ENCODE measurements around the gene CD2AP. TPM values are rescaled to one million over a fixed set of nuclear protein-coding genes. Genes with fewer than 3 reads are reported as not detected.

Gene CD2AP
- total RNA-seq, 1 experiment from 2014 or later = 43.8 TPM

GRCh38 chr6:47670851-47671250, 193.3 kb downstream of the CD2AP start:
- H3K4me3 ChIP-seq (replicated peaks in 1 of 2; ENCODE audit: low read depth in 1 of 2, low read length in 2 of 2) = no peak overlapping the region
- H3K4me2 ChIP-seq (ENCODE audit: low read length) = no peak overlapping the region
- no peak for DNase-seq (ENCODE audit: low read depth, low spot score)
- intact Hi-C loops (cut with micrococcal nuclease) = no loop called here
- no peaks in the 10 kb centered on the region for H4K20me1 ChIP-seq (ENCODE audit: insufficient read depth)
- H3K36me3 ChIP-seq (ENCODE audit: control insufficient read depth in 1 of 2, insufficient read depth in 2 of 2, low read length in 2 of 2) = no peaks in the 10 kb centered on the region
- no peak overlapping the region for H2AFZ ChIP-seq (ENCODE audit: low read depth, low read length, poor library complexity, severe bottlenecking)
- ChIA-PET RAD21 (ENCODE audit: low non-redundant PET in 1 of 2, low total read pairs in 2 of 2, uncharacterized antibody in 2 of 2, unreplicated experiment in 2 of 2) (no interaction called here), POLR2A (no interaction called here), CTCF (no interaction called here)
- TF ChIP-seq ZNF274 (IDR thresholded peaks at IDR 0.05; ENCODE audit: low read depth, low read length) = no peak
- TF ChIP-seq, protein P1, sequence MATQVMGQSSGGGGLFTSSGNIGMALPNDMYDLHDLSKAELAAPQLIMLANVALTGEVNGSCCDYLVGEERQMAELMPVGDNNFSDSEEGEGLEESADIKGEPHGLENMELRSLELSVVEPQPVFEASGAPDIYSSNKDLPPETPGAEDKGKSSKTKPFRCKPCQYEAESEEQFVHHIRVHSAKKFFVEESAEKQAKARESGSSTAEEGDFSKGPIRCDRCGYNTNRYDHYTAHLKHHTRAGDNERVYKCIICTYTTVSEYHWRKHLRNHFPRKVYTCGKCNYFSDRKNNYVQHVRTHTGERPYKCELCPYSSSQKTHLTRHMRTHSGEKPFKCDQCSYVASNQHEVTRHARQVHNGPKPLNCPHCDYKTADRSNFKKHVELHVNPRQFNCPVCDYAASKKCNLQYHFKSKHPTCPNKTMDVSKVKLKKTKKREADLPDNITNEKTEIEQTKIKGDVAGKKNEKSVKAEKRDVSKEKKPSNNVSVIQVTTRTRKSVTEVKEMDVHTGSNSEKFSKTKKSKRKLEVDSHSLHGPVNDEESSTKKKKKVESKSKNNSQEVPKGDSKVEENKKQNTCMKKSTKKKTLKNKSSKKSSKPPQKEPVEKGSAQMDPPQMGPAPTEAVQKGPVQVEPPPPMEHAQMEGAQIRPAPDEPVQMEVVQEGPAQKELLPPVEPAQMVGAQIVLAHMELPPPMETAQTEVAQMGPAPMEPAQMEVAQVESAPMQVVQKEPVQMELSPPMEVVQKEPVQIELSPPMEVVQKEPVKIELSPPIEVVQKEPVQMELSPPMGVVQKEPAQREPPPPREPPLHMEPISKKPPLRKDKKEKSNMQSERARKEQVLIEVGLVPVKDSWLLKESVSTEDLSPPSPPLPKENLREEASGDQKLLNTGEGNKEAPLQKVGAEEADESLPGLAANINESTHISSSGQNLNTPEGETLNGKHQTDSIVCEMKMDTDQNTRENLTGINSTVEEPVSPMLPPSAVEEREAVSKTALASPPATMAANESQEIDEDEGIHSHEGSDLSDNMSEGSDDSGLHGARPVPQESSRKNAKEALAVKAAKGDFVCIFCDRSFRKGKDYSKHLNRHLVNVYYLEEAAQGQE (IDR thresholded peaks at IDR 0.05; ENCODE audit: low read depth) = no peak
- TF ChIP-seq, protein P2, sequence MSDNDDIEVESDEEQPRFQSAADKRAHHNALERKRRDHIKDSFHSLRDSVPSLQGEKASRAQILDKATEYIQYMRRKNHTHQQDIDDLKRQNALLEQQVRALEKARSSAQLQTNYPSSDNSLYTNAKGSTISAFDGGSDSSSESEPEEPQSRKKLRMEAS (IDR thresholded peaks at IDR 0.05) = no peak
- H3K9ac ChIP-seq (ENCODE audit: low read length) = no peak overlapping the region
- H3K79me2 ChIP-seq (ENCODE audit: insufficient read depth, low read length) = no peaks in the 10 kb centered on the region
- H3K27ac ChIP-seq (ENCODE audit: low read depth, low read length) = no peak overlapping the region
- H3K27me3 ChIP-seq (ENCODE audit: insufficient read depth, low read length) = no peaks in the 10 kb centered on the region
- H3K4me1 ChIP-seq (ENCODE audit: control insufficient read depth in 1 of 2, insufficient read depth in 2 of 2, low read length in 2 of 2) = no peaks in the 10 kb centered on the region
- BruUV-seq (replicated peaks) = no TSS peak
- no peaks in the 10 kb centered on the region for H3K9me3 ChIP-seq (ENCODE audit: control insufficient read depth in 1 of 2, insufficient read depth in 1 of 2, low read depth in 1 of 2, low read length in 2 of 2)
- no peak for ATAC-seq
- H3K9me2 ChIP-seq (ENCODE audit: insufficient read depth) = peaks cover 4% of the 10 kb centered on the region; the same call in 1 of the 2 replicates

GRCh38 chr6:47671777-47672176, 194.2 kb downstream of the CD2AP start:
- intact Hi-C loops (cut with micrococcal nuclease) = no loop called here

More at GRCh38 chr6:47671777-47672176, 194.2 kb downstream of the CD2AP start:
- TF ChIP-seq EGR1 (IDR thresholded peaks at IDR 0.05; ENCODE audit: low read depth) (no peak), POLR2A (IDR thresholded peaks at IDR 0.05; ENCODE audit: borderline replicate concordance, extremely low read depth, insufficient read depth, insufficient read length) (no peak), ZFX (IDR thresholded peaks at IDR 0.05) (no peak), YY1 (IDR thresholded peaks at IDR 0.05; ENCODE audit: extremely low read depth, insufficient replicate concordance, low read depth, low read length) (no peak), ZNF274 (IDR thresholded peaks at IDR 0.05; ENCODE audit: low read depth, low read length) (no peak), EZH2 (IDR thresholded peaks at IDR 0.05) (no peak), FOSL1 (IDR thresholded peaks at IDR 0.05; ENCODE audit: low read depth) (no peak), EZH2phosphoT487 (IDR thresholded peaks at IDR 0.05; ENCODE audit: borderline replicate concordance) (no peak), POLR2AphosphoS5 (IDR thresholded peaks at IDR 0.05; ENCODE audit: low read depth, low read length) (no peak)
- TF ChIP-seq, protein P3, sequence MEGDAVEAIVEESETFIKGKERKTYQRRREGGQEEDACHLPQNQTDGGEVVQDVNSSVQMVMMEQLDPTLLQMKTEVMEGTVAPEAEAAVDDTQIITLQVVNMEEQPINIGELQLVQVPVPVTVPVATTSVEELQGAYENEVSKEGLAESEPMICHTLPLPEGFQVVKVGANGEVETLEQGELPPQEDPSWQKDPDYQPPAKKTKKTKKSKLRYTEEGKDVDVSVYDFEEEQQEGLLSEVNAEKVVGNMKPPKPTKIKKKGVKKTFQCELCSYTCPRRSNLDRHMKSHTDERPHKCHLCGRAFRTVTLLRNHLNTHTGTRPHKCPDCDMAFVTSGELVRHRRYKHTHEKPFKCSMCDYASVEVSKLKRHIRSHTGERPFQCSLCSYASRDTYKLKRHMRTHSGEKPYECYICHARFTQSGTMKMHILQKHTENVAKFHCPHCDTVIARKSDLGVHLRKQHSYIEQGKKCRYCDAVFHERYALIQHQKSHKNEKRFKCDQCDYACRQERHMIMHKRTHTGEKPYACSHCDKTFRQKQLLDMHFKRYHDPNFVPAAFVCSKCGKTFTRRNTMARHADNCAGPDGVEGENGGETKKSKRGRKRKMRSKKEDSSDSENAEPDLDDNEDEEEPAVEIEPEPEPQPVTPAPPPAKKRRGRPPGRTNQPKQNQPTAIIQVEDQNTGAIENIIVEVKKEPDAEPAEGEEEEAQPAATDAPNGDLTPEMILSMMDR (IDR thresholded peaks at IDR 0.05 in 2 of 3, conservative IDR thresholded peaks at IDR 0.05 in 1 of 3; ENCODE audit: borderline replicate concordance in 1 of 3, insufficient read depth in 1 of 3, low read depth in 2 of 3, low read length in 2 of 3) = no peak
- Histone ChIP-seq H3K4me2 (ENCODE audit: low read length) (no peak overlapping the region), H2AFZ (ENCODE audit: low read depth, low read length, poor library complexity, severe bottlenecking) (no peak overlapping the region), H4K20me1 (ENCODE audit: insufficient read depth) (no peaks in the 10 kb centered on the region), H3K27me3 (ENCODE audit: insufficient read depth, low read length) (no peaks in the 10 kb centered on the region), H3K36me3 (ENCODE audit: control insufficient read depth in 1 of 2, insufficient read depth in 2 of 2, low read length in 2 of 2) (no peaks in the 10 kb centered on the region), H3K9me2 (ENCODE audit: insufficient read depth) (peaks cover 4% of the 10 kb centered on the region; the same call in 1 of the 2 replicates), H3K4me1 (ENCODE audit: control insufficient read depth in 1 of 2, insufficient read depth in 2 of 2, low read length in 2 of 2) (no peaks in the 10 kb centered on the region), H3K79me2 (ENCODE audit: insufficient read depth, low read length) (no peaks in the 10 kb centered on the region), H3K27ac (ENCODE audit: low read depth, low read length) (no peak overlapping the region), H3K9ac (ENCODE audit: low read length) (no peak overlapping the region), H3K9me3 (ENCODE audit: control insufficient read depth in 1 of 2, insufficient read depth in 1 of 2, low read depth in 1 of 2, low read length in 2 of 2) (no peaks in the 10 kb centered on the region), H3K4me3 (replicated peaks in 1 of 2; ENCODE audit: low read depth in 1 of 2, low read length in 2 of 2) (no peak overlapping the region)
- CTCF ChIA-PET = no interaction called here
- POLR2A ChIA-PET = no interaction called here
- ATAC-seq (no peak), DNase-seq (ENCODE audit: low read depth, low spot score) (no peak)
- no TSS peak for BruUV-seq (replicated peaks)
- RAD21 ChIA-PET (ENCODE audit: low non-redundant PET in 1 of 2, low total read pairs in 2 of 2, uncharacterized antibody in 2 of 2, unreplicated experiment in 2 of 2) = no interaction called here
